Chondrocyte (in vitro differentiated cells): ENCODE data around the gene SRRT. TPM values are rescaled to one million over a fixed set of nuclear protein-coding genes. Genes with fewer than 3 reads are reported as not detected.
A peak's percentile ranks its signal among the peaks of the same experiment; 100 is the strongest.

ENCODE experiments used
- DNase-seq: peaks from one replicate; pipeline ENCODE4 v3.0.0; 2021; ENCODE audit warnings: mixed read lengths, low spot score
- H3K27ac Mint-ChIP-seq: one replicate; pipeline ENCODE4 v1.8.0; 2021; ENCODE audit warnings: mild to moderate bottlenecking, moderate library complexity, mixed read lengths; ENCODE audit not compliant: unreplicated experiment
- H3K27me3 Mint-ChIP-seq: 2 replicates; pipeline ENCODE4 v1.8.0; 2021; ENCODE audit warnings: low read depth, mixed read lengths
- H3K36me3 Mint-ChIP-seq: 2 replicates; pipeline ENCODE4 v1.8.0; 2021; ENCODE audit warnings: low read depth, mixed read lengths
- H3K4me1 Mint-ChIP-seq: 2 replicates; pipeline ENCODE4 v1.8.0; 2021; ENCODE audit warnings: low read depth, mild to moderate bottlenecking, mixed read lengths
- H3K4me3 Mint-ChIP-seq: one replicate; pipeline ENCODE4 v1.8.0; 2021; ENCODE audit warnings: mild to moderate bottlenecking, moderate library complexity, mixed read lengths; ENCODE audit not compliant: unreplicated experiment
- H3K9me3 Mint-ChIP-seq: 2 replicates; pipeline ENCODE4 v1.8.0; 2021; ENCODE audit warnings: low read depth, mixed read lengths
- CTCF ChIP-seq: fragments of 200-600 bp; sonication (generic); IDR thresholded peaks from 2 replicates; pipeline ENCODE4 v1.5.0; 2021; ENCODE audit warnings: antibody characterized with exemption, mild to moderate bottlenecking, moderate library complexity
- total RNA-seq: library from RNA; stranded (reverse); gene quantifications from 3 replicates; pipeline ENCODE4 v1.2.1, GENCODE V29; 2021

SRRT gene
- total RNA-seq, 1 donor from 2014 or later: 105 TPM

- no peak for TF ChIP-seq CTCF
- no peak for DNase-seq
- Mint-ChIP-seq H3K4me1 (peaks cover 49% of the 10 kb centered on the region), H3K27me3 (no peaks in the 10 kb centered on the region), H3K27ac (peak overlapping the region; percentile 69), H3K4me3 (no peak overlapping the region), H3K9me3 (no peaks in the 10 kb centered on the region), H3K36me3 (peaks cover 37% of the 10 kb centered on the region)
Observed at GRCh38 chr7:100879685-100880261, 4.9 kb downstream of the SRRT start.

- Mint-ChIP-seq H3K27me3 (no peaks in the 10 kb centered on the region), H3K4me3 (no peak overlapping the region), H3K36me3 (peaks cover 40% of the 10 kb centered on the region), H3K27ac (peak overlapping the region; percentile 45), H3K4me1 (peaks cover 43% of the 10 kb centered on the region), H3K9me3 (no peaks in the 10 kb centered on the region)
- no peak for DNase-seq
- no peak for TF ChIP-seq CTCF
Observed at GRCh38 chr7:100880645-100881044, 5.7 kb downstream of the SRRT start.

- Mint-ChIP-seq H3K27me3 (no peaks in the 10 kb centered on the region), H3K9me3 (no peaks in the 10 kb centered on the region), H3K27ac (no peak overlapping the region), H3K4me1 (peaks cover 40% of the 10 kb centered on the region), H3K36me3 (peaks cover 45% of the 10 kb centered on the region), H3K4me3 (no peak overlapping the region)
- TF ChIP-seq CTCF: no peak
- DNase-seq: no peak
Observed at GRCh38 chr7:100881136-100881535, 6.2 kb downstream of the SRRT start.

- Mint-ChIP-seq H3K4me3 (no peak overlapping the region), H3K9me3 (no peaks in the 10 kb centered on the region), H3K27me3 (no peaks in the 10 kb centered on the region), H3K36me3 (peaks cover 49% of the 10 kb centered on the region), H3K27ac (no peak overlapping the region), H3K4me1 (peaks cover 34% of the 10 kb centered on the region)
- DNase-seq: no peak
- TF ChIP-seq CTCF: no peak
Observed at GRCh38 chr7:100882201-100882600, 7.3 kb downstream of the SRRT start.

GRCh38 chr7:100882785-100883526 lies 8.1 kb downstream of the SRRT start:
- H3K27me3 Mint-ChIP-seq: no peaks in the 10 kb centered on the region
- peak overlapping the region; percentile 76 for H3K27ac Mint-ChIP-seq
- TF ChIP-seq CTCF: no peak
- no peak for DNase-seq
- H3K9me3 Mint-ChIP-seq: no peaks in the 10 kb centered on the region
- H3K4me3 Mint-ChIP-seq: no peak overlapping the region
- H3K4me1 Mint-ChIP-seq: peaks cover 37% of the 10 kb centered on the region
- H3K36me3 Mint-ChIP-seq: peaks cover 56% of the 10 kb centered on the region
